Ishikawa (cell line): Measurements from ENCODE around the gene APLP1.

Experiments
- CEBPB ChIP-seq: IDR thresholded peaks from 2 replicates; pipeline ENCODE4 v1.6.1; 2012
- CREB1 ChIP-seq: IDR thresholded peaks from 2 replicates; pipeline ENCODE4 v1.6.1; 2012; ENCODE audit warnings: low read depth
- EGR1 ChIP-seq: IDR thresholded peaks from 2 replicates; pipeline ENCODE4 v1.6.1; 2012
- EP300 ChIP-seq: IDR thresholded peaks from 2 replicates; pipeline ENCODE4 v1.6.1; 2012; ENCODE audit warnings: borderline replicate concordance
- FOXM1 ChIP-seq: IDR thresholded peaks from 2 replicates; pipeline ENCODE4 v1.6.1; 2012; ENCODE audit warnings: low read depth, borderline replicate concordance
- MAX ChIP-seq: IDR thresholded peaks from 2 replicates; pipeline ENCODE4 v1.6.1; 2012
- NFIC ChIP-seq: IDR thresholded peaks from 2 replicates; pipeline ENCODE4 v1.6.1; 2012
- RAD21 ChIP-seq: IDR thresholded peaks from 2 replicates; pipeline ENCODE4 v1.6.1; 2012; ENCODE audit warnings: low read depth
- REST ChIP-seq: IDR thresholded peaks from 2 replicates; pipeline ENCODE4 v1.6.1; 2012; ENCODE audit warnings: low read depth, mild to moderate bottlenecking
- TAF1 ChIP-seq: IDR thresholded peaks from 2 replicates; pipeline ENCODE4 v1.6.1; 2012; ENCODE audit warnings: low read depth, mild to moderate bottlenecking
- TCF12 ChIP-seq: IDR thresholded peaks from 2 replicates; pipeline ENCODE4 v1.6.1; 2012; ENCODE audit warnings: low read depth
- TEAD4 ChIP-seq: IDR thresholded peaks from 2 replicates; pipeline ENCODE4 v1.6.1; 2012
- USF1 ChIP-seq: IDR thresholded peaks from 2 replicates; pipeline ENCODE4 v1.6.1; 2012
- YY1 ChIP-seq: IDR thresholded peaks from 2 replicates; pipeline ENCODE4 v1.6.1; 2012; ENCODE audit warnings: low read depth
- ZBTB7A ChIP-seq: IDR thresholded peaks from 2 replicates; pipeline ENCODE4 v1.6.1; 2012; ENCODE audit warnings: low read depth

APLP1 gene

GRCh38 chr19:35846038-35846668 lies 22.2 kb upstream of the APLP1 start:
- TF ChIP-seq MAX (peak; percentile 81), REST (peak; percentile 50), EGR1 (no peak), USF1 (no peak), CEBPB (no peak)

DNA sequence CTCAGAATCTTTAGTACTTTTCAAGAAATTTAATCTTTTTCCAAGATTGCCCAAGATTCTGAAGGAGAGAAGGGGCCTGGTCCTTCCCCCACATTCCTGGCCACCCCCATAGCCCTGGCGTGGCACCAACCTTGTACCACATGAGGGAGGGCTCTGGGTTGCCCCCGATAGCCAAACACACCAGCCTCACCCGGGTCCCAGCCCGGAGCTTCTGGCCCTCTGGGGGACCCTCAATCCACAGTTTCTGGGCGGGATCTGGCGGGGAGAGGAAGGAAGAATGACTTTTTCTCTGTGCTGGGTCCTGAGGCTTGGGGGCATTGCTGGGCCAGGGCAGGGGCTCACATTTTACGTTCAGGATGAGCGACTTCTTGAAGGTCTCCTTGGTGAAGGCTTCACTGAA lies 20.5 kb upstream of the APLP1 start:
- TF ChIP-seq RAD21 (no peak), YY1 (no peak), FOXM1 (no peak), NFIC (no peak), CREB1 (no peak), ZBTB7A (no peak), CEBPB (no peak), REST (no peak), EGR1 (no peak), EP300 (no peak), TAF1 (no peak), TCF12 (no peak), USF1 (no peak), TEAD4 (no peak), MAX (no peak)

GRCh38 chr19:35848486-35848885 lies 19.9 kb upstream of the APLP1 start:
- TF ChIP-seq TCF12, result no peak
- no peak for TF ChIP-seq YY1

DNA sequence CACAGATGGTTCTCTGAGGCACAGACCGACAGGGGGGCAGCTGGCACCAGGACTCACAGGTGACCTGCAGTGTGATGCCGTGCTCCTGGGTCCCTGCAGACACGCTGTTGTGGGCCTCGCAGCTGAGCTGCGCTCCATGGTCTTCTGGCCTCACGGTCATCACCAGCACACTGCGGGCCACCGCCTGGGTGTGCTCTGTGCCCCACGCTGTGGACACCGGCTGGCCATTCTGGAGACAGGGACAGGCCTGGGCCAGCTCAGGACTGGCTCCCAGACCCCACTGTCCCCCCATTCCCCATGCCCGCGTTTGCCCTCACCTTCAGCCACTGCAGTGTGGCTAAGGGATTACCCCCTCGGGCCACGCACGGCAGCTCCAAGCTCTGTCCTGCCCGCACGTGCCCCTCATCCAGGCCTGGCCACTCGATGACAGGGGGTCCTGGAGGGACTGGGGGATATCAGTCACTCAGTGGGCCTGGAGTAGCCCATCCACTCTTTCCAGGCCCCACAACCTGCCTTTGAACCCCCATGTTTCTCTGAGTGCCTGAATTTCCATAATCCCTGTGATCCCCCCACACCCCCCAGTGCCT lies 19.4 kb upstream of the APLP1 start:
- TF ChIP-seq EGR1 (no peak), NFIC (no peak), CREB1 (no peak)

GRCh38 chr19:35851213-35852028 lies 17.0 kb upstream of the APLP1 start:
- TF ChIP-seq RAD21, result peak; percentile 31
- no peak for TF ChIP-seq TCF12
- TF ChIP-seq REST, result no peak
- TF ChIP-seq MAX, result no peak
- TF ChIP-seq CEBPB, result no peak
- TF ChIP-seq YY1, result no peak
- no peak for TF ChIP-seq USF1
- TF ChIP-seq NFIC, result no peak
- TF ChIP-seq EGR1, result no peak
- TF ChIP-seq CREB1, result peak; percentile 24; the same call in 1 of the 2 replicates
- no peak for TF ChIP-seq TAF1
